Measurements from ENCODE around the gene TMEM213. TPM values are rescaled to one million over a fixed set of nuclear protein-coding genes. Genes with fewer than 3 reads are reported as not detected.

TMEM213 gene
- total RNA-seq, 1 donor from 2014 or later: 1.9 TPM

- Histone ChIP-seq H3K27me3 (ENCODE audit: low read depth) (no peaks in the 10 kb centered on the region), H3K4me3 (no peak overlapping the region), H3K27ac (no peak overlapping the region), H3K9me3 (no peaks in the 10 kb centered on the region), H3K4me1 (no peaks in the 10 kb centered on the region), H3K36me3 (no peaks in the 10 kb centered on the region)
- no peak for TF ChIP-seq CTCF (IDR thresholded peaks at IDR 0.05)
- ATAC-seq (peak in 1 of 2 donors; percentile 25), DNase-seq (no peak)
- intact Hi-C loops (cut with DNase I): no loop called here
Measured at GRCh38 chr7:138798836-138799235, 1.0 kb downstream of the TMEM213 start.

GRCh38 chr7:138799336-138800000, 1.7 kb downstream of the TMEM213 start:
- Histone ChIP-seq H3K27ac (no peak overlapping the region), H3K4me1 (no peaks in the 10 kb centered on the region), H3K27me3 (ENCODE audit: low read depth) (no peaks in the 10 kb centered on the region), H3K4me3 (no peak overlapping the region), H3K9me3 (no peaks in the 10 kb centered on the region), H3K36me3 (no peaks in the 10 kb centered on the region)
- intact Hi-C loops (cut with DNase I): no loop called here
- ATAC-seq (no peak), DNase-seq (no peak)
- TF ChIP-seq CTCF (IDR thresholded peaks at IDR 0.05): no peak

- H3K9me3 ChIP-seq: no peaks in the 10 kb centered on the region
- no peaks in the 10 kb centered on the region for H3K27me3 ChIP-seq (ENCODE audit: low read depth)
- TF ChIP-seq CTCF (IDR thresholded peaks at IDR 0.05): no peak
- no peak overlapping the region for H3K4me3 ChIP-seq
- ATAC-seq (no peak), DNase-seq (no peak)
- intact Hi-C loops (cut with DNase I): no loop called here
- H3K27ac ChIP-seq: no peak overlapping the region
- H3K4me1 ChIP-seq: no peaks in the 10 kb centered on the region
- H3K36me3 ChIP-seq: no peaks in the 10 kb centered on the region
Measured at GRCh38 chr7:138801256-138801655, 3.5 kb downstream of the TMEM213 start.

GRCh38 chr7:138802706-138803105, 4.9 kb downstream of the TMEM213 start:
- no peaks in the 10 kb centered on the region for H3K9me3 ChIP-seq
- H3K27me3 ChIP-seq (ENCODE audit: low read depth): no peaks in the 10 kb centered on the region
- no peaks in the 10 kb centered on the region for H3K36me3 ChIP-seq
- ATAC-seq: no peak
- intact Hi-C loops (cut with DNase I): no loop called here
- H3K4me1 ChIP-seq: no peaks in the 10 kb centered on the region
- no peak for DNase-seq
- TF ChIP-seq CTCF (IDR thresholded peaks at IDR 0.05): no peak
- no peak overlapping the region for H3K27ac ChIP-seq
- H3K4me3 ChIP-seq: no peak overlapping the region

GRCh38 chr7:138804618-138805017, 6.8 kb downstream of the TMEM213 start:
- Histone ChIP-seq H3K4me1 (no peaks in the 10 kb centered on the region), H3K9me3 (no peaks in the 10 kb centered on the region), H3K27ac (no peak overlapping the region), H3K36me3 (no peaks in the 10 kb centered on the region), H3K4me3 (no peak overlapping the region), H3K27me3 (ENCODE audit: low read depth) (no peaks in the 10 kb centered on the region)
- ATAC-seq (no peak), DNase-seq (no peak)
- TF ChIP-seq CTCF (IDR thresholded peaks at IDR 0.05): no peak
- intact Hi-C loops (cut with DNase I): no loop called here

Measured in lower lobe of right lung (tissue), 2 donors.